HG02943 (cell line): ENCODE measurements around the gene CELF3.

Source experiments
- ATAC-seq: cut with Tn5 transposase; IDR thresholded peaks from one replicate; pipeline ENCODE4 v1.9.1; 2021; ENCODE audit warnings: mild to moderate bottlenecking, low read depth, moderate library complexity; ENCODE audit not compliant: unreplicated experiment

CELF3 gene

GRCh38 chr1:151720974-151721787 is 4.6 kb upstream of the CELF3 start, which contains the start of gene RIIAD1:
Gene RIIAD1, plus strand, starts transcription at chr1:151721522. Its CDS starts 15 bp downstream, at chr1:151721537.
- ATAC-seq, result no peak

- no peak for ATAC-seq
These were observed 4.0 kb upstream of the CELF3 start for GRCh38 chr1:151720554-151720953.

GRCh38 chr1:151720125-151720524 is 3.5 kb upstream of the CELF3 start:
- no peak for ATAC-seq

GRCh38 chr1:151718666-151719065 is 2.1 kb upstream of the CELF3 start:
- ATAC-seq, result no peak

- ATAC-seq, result no peak
These were observed 1.4 kb upstream of the CELF3 start for GRCh38 chr1:151718011-151718431.

- no peak for ATAC-seq
These were observed 219 bp downstream of the CELF3 start for GRCh38 chr1:151716405-151716762.

- no peak for ATAC-seq
These were observed 738 bp downstream of the CELF3 start for GRCh38 chr1:151715726-151716404.

GRCh38 chr1:151714820-151715725 is 1.5 kb downstream of the CELF3 start:
- no peak for ATAC-seq

GRCh38 chr1:151713874-151714273 is 2.7 kb downstream of the CELF3 start:
- ATAC-seq, result no peak

- ATAC-seq, result no peak
These were observed 3.6 kb downstream of the CELF3 start for GRCh38 chr1:151713044-151713443.

GRCh38 chr1:151711951-151712350 is 4.7 kb downstream of the CELF3 start:
- ATAC-seq, result no peak

GRCh38 chr1:151711044-151711800 is 5.4 kb downstream of the CELF3 start:
- no peak for ATAC-seq

- ATAC-seq, result no peak
These were observed 6.3 kb downstream of the CELF3 start for GRCh38 chr1:151710187-151710840.

- no peak for ATAC-seq
These were observed 7.7 kb downstream of the CELF3 start for GRCh38 chr1:151708891-151709290.

- ATAC-seq, result no peak
These were observed 9.0 kb downstream of the CELF3 start for GRCh38 chr1:151707541-151708065.

GRCh38 chr1:151706464-151707415 is 9.9 kb downstream of the CELF3 start:
- ATAC-seq, result no peak

- no peak for ATAC-seq
These were observed 10.7 kb downstream of the CELF3 start for GRCh38 chr1:151705753-151706463.

- ATAC-seq, result no peak
These were observed 11.5 kb downstream of the CELF3 start for GRCh38 chr1:151705146-151705545.
